Gastroesophageal sphincter (tissue), 3 donors: Measurements from ENCODE around the gene POLN.

Experiments used
- POLR2AphosphoS5 ChIP-seq: sonication (generic); formaldehyde crosslinking; IDR thresholded peaks from one replicate; pipeline ENCODE4 v1.6.1; 2017; ENCODE audit warnings: antibody characterized with exemption
- TF ChIP-seq, protein P1 (sequence below), 4 experiments: fragments of 200-600 bp in 2 of 4; fragments of 450-650 bp in 2 of 4; sonication (generic) in 1 of 4; IDR thresholded peaks; one replicate each; pipeline ENCODE4 v1.5.1; 2017 to 2019; ENCODE audit warnings: antibody characterized with exemption in 4 of 4, mild to moderate bottlenecking in 2 of 4, moderate library complexity in 2 of 4

DNA sequence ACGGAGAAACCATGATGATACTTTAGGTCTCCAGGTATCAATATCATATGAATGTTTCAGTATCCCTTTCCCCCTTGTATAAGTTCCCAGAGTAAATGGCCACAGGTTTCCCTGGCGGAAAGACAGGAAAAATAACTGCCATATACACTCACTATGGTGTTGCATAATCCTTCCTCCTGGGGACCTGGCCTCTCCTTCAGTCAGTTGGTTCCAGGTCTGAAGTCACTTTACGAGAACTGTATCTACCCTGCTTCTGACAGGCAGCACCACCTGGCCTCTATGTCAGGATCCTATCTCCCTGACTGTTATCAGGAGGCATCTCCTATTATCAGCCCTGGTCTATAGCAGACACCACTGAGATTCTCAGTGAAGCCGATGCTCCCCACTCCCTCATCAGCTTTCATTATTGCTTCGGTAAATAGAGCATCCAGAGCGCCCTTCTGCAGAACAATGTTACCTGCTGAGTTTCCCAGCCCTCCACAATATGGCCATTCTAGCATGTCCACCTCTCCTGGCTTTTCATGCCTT is 22.6 kb downstream of the POLN start:
- TF ChIP-seq, protein P1, sequence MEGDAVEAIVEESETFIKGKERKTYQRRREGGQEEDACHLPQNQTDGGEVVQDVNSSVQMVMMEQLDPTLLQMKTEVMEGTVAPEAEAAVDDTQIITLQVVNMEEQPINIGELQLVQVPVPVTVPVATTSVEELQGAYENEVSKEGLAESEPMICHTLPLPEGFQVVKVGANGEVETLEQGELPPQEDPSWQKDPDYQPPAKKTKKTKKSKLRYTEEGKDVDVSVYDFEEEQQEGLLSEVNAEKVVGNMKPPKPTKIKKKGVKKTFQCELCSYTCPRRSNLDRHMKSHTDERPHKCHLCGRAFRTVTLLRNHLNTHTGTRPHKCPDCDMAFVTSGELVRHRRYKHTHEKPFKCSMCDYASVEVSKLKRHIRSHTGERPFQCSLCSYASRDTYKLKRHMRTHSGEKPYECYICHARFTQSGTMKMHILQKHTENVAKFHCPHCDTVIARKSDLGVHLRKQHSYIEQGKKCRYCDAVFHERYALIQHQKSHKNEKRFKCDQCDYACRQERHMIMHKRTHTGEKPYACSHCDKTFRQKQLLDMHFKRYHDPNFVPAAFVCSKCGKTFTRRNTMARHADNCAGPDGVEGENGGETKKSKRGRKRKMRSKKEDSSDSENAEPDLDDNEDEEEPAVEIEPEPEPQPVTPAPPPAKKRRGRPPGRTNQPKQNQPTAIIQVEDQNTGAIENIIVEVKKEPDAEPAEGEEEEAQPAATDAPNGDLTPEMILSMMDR (IDR thresholded peaks at IDR 0.05) = no peak
- TF ChIP-seq POLR2AphosphoS5 = no peak
